ENCODE results near the gene EBP. TPM values are rescaled to one million over a fixed set of nuclear protein-coding genes. Genes with fewer than 3 reads are reported as not detected.

The EBP gene
- 168 and 261 TPM in 2 replicates for total RNA-seq

GRCh38 chrX:48521353-48522243 lies at the start of gene EBP:
Gene EBP (plus strand): TSS chrX:48521808. CDS start chrX:48523772, 1,964 bp downstream.

DNA sequence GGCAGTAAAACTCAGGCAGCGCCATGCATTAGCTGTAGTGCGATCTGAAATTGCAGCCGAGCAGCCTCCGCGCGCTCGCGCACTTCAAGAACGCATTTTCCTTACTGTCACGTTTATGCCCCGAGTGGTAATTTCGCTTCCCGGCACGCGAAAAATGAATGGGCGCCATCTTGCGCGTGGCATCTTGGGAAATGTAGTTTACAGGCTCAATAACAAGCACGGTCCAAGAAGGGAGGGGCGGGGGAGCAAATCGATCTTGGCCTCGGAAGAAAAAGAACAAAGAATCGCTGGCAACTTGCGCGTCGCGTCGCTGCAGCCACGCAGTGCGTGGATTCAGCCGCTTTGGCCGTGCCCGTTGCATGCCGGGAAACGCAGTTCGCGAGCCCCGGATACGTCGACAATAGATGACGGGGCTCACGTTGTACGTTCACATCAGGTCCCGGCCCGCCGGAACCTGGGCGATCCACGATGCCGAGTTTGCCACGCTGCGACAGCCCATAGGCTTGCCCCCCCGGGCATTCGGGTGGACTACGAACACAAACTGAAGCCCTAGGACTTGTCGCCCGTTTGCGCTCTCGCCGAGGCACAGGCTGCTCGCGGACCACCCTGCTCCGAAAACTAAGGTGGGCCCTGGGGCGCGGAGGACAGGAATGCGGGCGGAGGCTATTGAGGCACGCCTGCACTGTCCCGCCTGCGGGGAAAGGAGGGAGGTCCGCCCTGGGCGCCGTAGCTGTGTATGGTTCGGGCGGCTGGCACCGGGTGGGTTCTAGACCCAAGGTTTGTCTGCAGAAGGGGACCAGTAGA lies 45.6 kb upstream of the EBP start, which contains the start of gene FTSJ1:
FTSJ1 (plus strand) TSS at position 426 of the 804 bp plus-strand sequence. CDS start 1,849 bp downstream, outside the sequence.

DNA sequence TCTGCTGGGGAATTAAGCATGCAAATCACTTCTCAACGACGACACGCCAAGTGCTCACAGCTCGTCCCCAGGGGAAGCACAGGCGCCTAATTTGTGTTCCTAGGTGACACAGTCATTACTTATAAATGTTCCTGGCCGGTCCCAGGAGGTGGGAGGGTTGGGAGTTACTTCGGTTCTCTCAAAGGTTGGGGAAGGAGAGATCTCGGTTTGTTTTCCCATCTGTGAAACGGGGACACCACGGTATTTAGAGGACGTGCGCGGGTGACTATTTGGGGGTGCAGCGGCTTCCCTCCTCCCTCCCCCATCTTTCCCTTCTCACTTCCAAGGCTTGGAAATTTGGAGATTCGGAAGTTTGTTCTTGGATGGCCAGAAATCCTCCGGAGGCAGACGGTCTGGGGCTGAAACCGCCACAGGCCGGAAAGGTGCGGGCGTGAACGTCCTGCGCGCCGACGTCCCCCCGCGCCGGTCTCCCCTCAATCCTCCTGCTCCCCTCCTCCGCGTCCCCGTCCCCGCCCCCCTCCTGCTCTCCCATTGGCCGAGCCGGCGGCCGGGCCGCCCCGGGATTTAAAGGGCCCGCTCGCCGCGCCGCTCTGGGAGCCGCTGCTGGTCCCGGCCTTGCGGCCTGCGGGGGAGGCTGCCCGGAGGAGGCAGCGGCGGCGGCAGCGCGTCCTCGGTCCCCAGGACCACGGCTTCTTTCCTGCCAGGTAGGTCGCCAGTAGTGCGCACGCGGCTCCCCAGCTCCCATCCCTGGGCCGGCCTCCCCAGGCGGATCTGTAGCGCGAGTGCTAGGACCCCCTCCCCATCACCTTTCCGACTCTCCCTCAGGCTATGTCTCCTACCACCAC lies 13.0 kb upstream of the EBP start, which contains the start of gene PORCN:
PORCN (plus strand) TSS at position 593 of the 845 bp plus-strand sequence. CDS start 829 bp downstream, outside the sequence.

DNA sequence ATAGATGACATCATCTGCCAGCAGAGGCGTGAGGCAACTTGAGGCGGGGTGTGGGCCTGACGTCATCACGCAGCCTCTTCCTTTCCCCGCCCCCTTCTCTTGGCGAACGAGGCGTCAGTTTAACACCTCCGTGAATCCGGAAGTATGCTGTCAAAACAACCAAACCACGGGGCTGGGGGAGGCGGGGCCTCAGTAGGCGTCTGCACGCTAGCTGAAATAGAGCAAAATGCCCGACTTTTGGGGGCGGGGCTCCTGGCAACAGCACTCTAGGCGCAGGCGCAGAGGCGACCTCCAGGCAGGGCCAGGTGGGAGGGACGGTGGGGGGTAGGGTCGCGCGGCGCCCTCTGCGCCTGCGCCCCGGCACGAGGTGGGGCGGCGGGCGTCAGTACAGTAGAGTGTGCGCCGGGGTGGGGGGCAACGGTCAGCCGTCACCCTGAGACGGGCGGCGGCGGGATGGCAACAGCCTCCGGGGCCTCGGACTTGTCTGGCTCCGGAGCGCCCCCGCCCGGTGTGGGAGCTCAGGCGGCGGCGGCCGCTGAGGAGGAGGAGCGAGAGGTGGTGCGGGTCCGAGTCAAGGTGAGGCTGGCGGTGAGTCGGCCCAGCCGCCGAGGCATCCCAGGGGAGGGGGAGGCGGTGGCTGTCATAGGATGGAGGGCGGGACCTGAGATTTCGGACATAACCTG lies 17.9 kb downstream of the EBP start, which contains the start of gene TBC1D25:
TBC1D25 (plus strand) TSS at position 370 of the 683 bp plus-strand sequence; CDS start at position 454, 84 bp downstream.

DNA sequence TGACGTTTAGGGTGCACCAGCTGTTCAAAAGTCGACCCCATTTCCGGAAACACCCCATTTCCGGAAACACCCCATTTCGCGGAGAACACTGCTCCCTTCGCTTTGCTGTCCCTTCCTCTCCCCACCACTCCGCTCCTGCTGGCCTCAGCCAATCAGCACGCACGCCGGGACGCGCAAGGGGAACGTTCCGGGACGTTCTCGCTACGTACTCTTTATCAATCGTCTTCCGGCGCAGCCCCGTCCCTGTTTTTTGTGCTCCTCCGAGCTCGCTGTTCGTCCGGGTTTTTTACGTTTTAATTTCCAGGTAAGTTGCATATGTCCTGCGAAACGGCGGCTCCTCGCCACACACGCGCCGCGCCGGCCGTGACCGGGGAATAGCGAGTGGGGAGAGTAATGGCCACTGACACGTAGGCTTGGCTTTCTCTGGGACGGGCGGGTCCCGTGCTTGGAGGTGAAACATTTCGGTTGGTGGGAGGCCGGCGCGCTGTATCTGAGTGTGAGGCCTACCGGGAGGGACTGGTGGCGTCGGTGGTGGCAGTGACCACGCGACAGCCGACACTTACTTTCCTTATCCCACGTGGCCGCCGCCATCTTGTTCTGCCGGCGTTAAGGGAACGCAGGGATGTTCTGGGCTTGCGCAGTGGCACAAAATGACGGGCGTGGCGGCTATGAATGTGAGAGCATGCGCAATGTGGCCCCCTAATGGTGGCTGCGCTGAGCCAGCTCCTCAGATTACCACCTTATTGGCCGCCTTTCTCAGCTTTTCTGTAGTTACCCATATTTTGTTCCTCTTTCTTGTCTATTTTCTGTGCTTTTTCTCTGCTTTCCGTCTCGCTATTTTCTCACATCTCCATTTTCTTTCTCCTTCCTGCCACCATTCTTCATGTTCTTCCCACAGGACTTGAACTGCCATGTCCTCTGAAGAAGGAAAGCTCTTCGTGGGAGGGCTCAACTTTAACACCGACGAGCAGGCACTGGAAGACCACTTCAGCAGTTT lies 53.0 kb downstream of the EBP start, which contains the start of gene RBM3:
RBM3 (plus strand) TSS at position 215 of the 997 bp plus-strand sequence; CDS start at position 912, 697 bp downstream.

Other genes starting within 250 kb of the EBP start
- gene SSX3, start 165.1 kb upstream of the EBP start, total RNA-seq: not detected in 2 replicates
- gene SSX4, start 138.3 kb upstream of the EBP start, total RNA-seq: not detected in 2 replicates
- gene SSX4B, start 109.8 kb upstream of the EBP start, total RNA-seq: not detected in 2 replicates
- 111 and 131 TPM in 2 replicates for gene SLC38A5, start 51.5 kb upstream of the EBP start, total RNA-seq
- gene FTSJ1, start 45.6 kb upstream of the EBP start, total RNA-seq: 65.4 and 89.9 TPM in 2 replicates
- 14.3 and 16.8 TPM in 2 replicates for gene PORCN, start 12.8 kb upstream of the EBP start, total RNA-seq
- 4.8 and 6.6 TPM in 2 replicates for gene TBC1D25, start 17.9 kb downstream of the EBP start, total RNA-seq
- 322 and 356 TPM in 2 replicates for gene RBM3, start 52.7 kb downstream of the EBP start, total RNA-seq
- gene WDR13, start 75.7 kb downstream of the EBP start, total RNA-seq: 83.7 and 99.9 TPM in 2 replicates
- gene WAS, start 162.0 kb downstream of the EBP start, total RNA-seq: under 0.01 and 0.20 TPM in 2 replicates
- gene SUV39H1, start 174.9 kb downstream of the EBP start, total RNA-seq: 7.7 and 10.8 TPM in 2 replicates
- not detected in 2 replicates for gene GLOD5, start 239.9 kb downstream of the EBP start, total RNA-seq

All from subcutaneous preadipocyte (primary cell).